Neural crest cell (in vitro differentiated cells): ENCODE results near the gene KCNMA1. TPM values are rescaled to one million over a fixed set of nuclear protein-coding genes. Genes with fewer than 3 reads are reported as not detected.

Experiments used
- DNase-seq: peaks from one replicate; pipeline ENCODE4 v3.0.0; 2021; ENCODE audit warnings: low read depth, mixed read lengths, low spot score
- H3K27ac Mint-ChIP-seq: one replicate; pipeline ENCODE4 v1.8.0; 2021; ENCODE audit warnings: mild to moderate bottlenecking, mixed read lengths; ENCODE audit not compliant: unreplicated experiment
- H3K27me3 Mint-ChIP-seq: 2 replicates; pipeline ENCODE4 v1.8.0; 2021; ENCODE audit warnings: low read depth, mild to moderate bottlenecking, mixed read lengths
- H3K36me3 Mint-ChIP-seq: 2 replicates; pipeline ENCODE4 v1.8.0; 2021; ENCODE audit warnings: low read depth, mild to moderate bottlenecking, mixed read lengths
- H3K4me1 Mint-ChIP-seq: 2 replicates; pipeline ENCODE4 v1.8.0; 2021; ENCODE audit warnings: mixed read lengths
- H3K4me3 Mint-ChIP-seq: one replicate; pipeline ENCODE4 v1.8.0; 2021; ENCODE audit warnings: mild to moderate bottlenecking, mixed read lengths
- H3K9me3 Mint-ChIP-seq: 2 replicates; pipeline ENCODE4 v1.8.0; 2021; ENCODE audit warnings: mixed read lengths
- total RNA-seq: library from RNA; stranded (reverse); gene quantifications from 2 replicates; pipeline ENCODE4 v1.2.1, GENCODE V29; 2021
- TF ChIP-seq, protein P1 (sequence below): fragments of 200-600 bp; sonication (generic); conservative IDR thresholded peaks from 2 replicates; pipeline ENCODE4 v1.5.0; 2021; ENCODE audit warnings: antibody characterized with exemption, mild to moderate bottlenecking

Gene KCNMA1
- total RNA-seq, 1 donor from 2014 or later: 1.7 TPM

DNA sequence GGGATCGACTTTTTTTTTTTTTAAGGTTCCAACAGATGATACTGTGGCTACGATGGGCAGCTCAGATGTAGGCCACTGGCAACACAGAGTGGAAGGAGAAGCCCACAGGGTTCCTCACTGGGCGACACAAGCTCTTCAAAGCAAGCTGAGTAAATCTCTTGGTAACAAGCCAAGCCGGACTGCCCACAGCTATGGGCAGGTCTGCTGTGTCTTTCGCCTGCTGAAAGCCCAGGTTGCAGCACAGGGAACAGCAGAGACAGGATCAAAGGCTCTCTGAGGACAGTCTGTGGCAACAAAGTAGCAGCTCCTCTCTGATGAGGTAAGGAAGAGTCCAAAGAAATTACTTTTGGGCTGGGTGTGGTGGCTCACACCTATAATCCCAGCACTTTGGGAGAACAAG, 83.6 kb downstream of the KCNMA1 start:
- no peak for DNase-seq
- H3K9me3 Mint-ChIP-seq: no peaks in the 10 kb centered on the region
- H3K36me3 Mint-ChIP-seq: no peaks in the 10 kb centered on the region
- TF ChIP-seq, protein P1, sequence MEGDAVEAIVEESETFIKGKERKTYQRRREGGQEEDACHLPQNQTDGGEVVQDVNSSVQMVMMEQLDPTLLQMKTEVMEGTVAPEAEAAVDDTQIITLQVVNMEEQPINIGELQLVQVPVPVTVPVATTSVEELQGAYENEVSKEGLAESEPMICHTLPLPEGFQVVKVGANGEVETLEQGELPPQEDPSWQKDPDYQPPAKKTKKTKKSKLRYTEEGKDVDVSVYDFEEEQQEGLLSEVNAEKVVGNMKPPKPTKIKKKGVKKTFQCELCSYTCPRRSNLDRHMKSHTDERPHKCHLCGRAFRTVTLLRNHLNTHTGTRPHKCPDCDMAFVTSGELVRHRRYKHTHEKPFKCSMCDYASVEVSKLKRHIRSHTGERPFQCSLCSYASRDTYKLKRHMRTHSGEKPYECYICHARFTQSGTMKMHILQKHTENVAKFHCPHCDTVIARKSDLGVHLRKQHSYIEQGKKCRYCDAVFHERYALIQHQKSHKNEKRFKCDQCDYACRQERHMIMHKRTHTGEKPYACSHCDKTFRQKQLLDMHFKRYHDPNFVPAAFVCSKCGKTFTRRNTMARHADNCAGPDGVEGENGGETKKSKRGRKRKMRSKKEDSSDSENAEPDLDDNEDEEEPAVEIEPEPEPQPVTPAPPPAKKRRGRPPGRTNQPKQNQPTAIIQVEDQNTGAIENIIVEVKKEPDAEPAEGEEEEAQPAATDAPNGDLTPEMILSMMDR: no peak
- no peaks in the 10 kb centered on the region for H3K27me3 Mint-ChIP-seq
- no peak overlapping the region for H3K4me3 Mint-ChIP-seq
- H3K4me1 Mint-ChIP-seq: peaks cover 5% of the 10 kb centered on the region
- H3K27ac Mint-ChIP-seq: no peak overlapping the region

DNA sequence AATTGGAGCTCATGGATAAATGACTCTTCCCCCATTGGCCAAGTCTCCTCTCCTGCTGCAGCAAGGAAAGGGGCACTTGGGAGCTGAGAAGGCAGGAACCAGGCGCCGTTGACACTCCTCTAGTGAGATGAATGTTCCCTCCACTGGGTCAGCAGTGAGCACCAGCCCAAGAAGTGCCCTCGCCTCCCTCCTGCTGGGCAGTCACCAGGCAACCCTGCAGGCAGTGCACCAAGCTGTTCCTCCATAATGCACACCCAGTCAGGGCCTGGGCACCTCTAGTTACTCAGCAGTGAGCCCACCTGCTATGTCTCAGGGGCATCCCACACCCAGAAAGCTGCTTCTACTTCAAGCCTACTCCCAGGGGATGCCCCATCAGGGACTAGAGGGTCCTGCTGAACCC, 84.3 kb downstream of the KCNMA1 start:
- Mint-ChIP-seq H3K4me1 (peaks cover 5% of the 10 kb centered on the region), H3K27ac (no peak overlapping the region), H3K9me3 (no peaks in the 10 kb centered on the region), H3K36me3 (no peaks in the 10 kb centered on the region), H3K4me3 (no peak overlapping the region), H3K27me3 (no peaks in the 10 kb centered on the region)
- TF ChIP-seq, protein P1: no peak
- no peak for DNase-seq

DNA sequence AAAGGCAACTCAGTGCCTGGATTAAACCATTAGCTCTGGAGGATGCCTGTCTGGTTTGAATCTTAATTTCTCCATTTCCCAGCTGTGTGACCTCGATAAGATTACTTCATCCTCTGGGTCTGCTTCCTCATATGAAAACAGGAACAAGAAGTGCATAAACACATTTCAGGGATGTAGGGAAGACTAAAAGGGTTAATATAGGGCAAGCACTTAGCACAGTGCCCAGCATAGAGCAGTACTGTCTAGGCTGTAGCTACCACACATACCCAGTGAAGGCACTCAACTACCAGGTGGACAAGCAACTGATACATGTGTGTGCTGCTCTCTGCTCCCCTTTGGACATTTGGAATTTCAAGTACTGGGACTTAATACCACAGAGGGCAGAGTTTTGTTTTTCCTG, 85.4 kb downstream of the KCNMA1 start:
- Mint-ChIP-seq H3K27me3 (no peaks in the 10 kb centered on the region), H3K4me3 (no peak overlapping the region), H3K36me3 (no peaks in the 10 kb centered on the region), H3K4me1 (peaks cover 5% of the 10 kb centered on the region), H3K27ac (no peak overlapping the region), H3K9me3 (no peaks in the 10 kb centered on the region)
- TF ChIP-seq, protein P1: no peak
- DNase-seq: no peak

DNA sequence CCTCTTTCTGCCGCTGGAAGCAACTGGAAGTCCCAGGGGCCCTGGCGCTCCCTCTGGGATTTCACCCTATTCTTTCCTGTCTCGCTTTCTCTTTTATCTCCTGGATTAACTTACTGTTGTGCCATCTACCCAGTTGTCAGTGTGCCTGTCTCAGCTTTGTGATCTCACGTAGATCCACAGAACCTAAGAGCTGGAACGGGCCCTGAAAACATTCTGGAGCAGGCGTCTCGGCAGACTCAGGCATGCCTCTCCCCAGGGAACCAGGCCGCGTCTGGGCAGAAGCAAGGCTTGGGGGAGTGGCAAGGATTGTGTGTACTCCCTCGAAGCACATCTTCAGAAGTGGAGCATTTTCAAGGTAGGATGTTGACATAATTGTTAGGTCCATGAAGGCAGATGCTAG, 87.2 kb downstream of the KCNMA1 start:
- Mint-ChIP-seq H3K4me3 (no peak overlapping the region), H3K9me3 (no peaks in the 10 kb centered on the region), H3K4me1 (peaks cover 5% of the 10 kb centered on the region), H3K27me3 (no peaks in the 10 kb centered on the region), H3K27ac (no peak overlapping the region), H3K36me3 (no peaks in the 10 kb centered on the region)
- TF ChIP-seq, protein P1: no peak
- no peak for DNase-seq

DNA sequence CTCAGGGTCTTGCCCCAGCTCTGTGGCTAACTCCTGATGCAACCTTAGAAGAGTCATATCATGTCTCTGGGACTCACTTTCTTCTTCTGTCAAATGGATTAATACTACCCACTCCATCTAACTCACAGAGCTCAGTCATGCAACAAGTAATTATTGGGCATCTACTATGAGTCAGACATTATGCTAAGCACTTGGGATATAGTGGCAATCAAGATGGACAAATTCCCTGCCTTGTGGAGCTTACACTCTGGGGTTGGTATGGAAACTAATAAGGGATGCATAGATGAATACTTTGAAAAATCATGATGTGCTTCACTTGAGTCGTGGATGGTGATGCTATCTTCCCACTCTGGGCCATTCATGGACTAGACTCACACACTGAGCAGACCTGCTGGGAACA, 88.9 kb downstream of the KCNMA1 start:
- no peak overlapping the region for H3K27ac Mint-ChIP-seq
- H3K27me3 Mint-ChIP-seq: no peaks in the 10 kb centered on the region
- H3K4me1 Mint-ChIP-seq: no peaks in the 10 kb centered on the region
- TF ChIP-seq, protein P1: no peak
- DNase-seq: no peak
- H3K36me3 Mint-ChIP-seq: no peaks in the 10 kb centered on the region
- H3K9me3 Mint-ChIP-seq: no peaks in the 10 kb centered on the region
- H3K4me3 Mint-ChIP-seq: no peak overlapping the region

DNA sequence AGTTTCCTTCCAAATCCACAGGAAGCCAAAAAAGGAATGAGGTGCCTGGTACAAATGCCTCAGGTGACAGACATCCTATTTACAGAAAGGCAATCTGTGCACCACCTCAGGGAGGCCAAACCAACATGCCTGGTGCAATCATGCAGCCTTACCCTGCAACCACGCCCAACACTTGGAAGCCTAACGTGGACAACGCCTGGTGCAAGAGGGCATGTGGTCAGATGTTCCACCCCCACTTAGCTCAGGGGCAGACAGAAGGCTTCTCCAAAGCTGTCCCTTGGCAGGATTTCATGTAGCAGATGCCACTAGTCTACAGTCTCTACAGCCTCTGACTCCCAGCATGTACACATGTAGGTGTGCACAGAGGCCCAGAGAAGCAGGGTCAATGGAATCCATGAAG, 89.5 kb downstream of the KCNMA1 start:
- Mint-ChIP-seq H3K36me3 (no peaks in the 10 kb centered on the region), H3K4me1 (no peaks in the 10 kb centered on the region), H3K9me3 (no peaks in the 10 kb centered on the region), H3K27me3 (peaks cover under 1% of the 10 kb centered on the region), H3K27ac (no peak overlapping the region), H3K4me3 (no peak overlapping the region)
- TF ChIP-seq, protein P1: no peak
- no peak for DNase-seq
